ENCODE measurements around the gene CPEB3. TPM values are rescaled to one million over a fixed set of nuclear protein-coding genes. Genes with fewer than 3 reads are reported as not detected.

Gene CPEB3
- total and polyA plus RNA-seq, 12 donors: 0.71 to 17.6 (median 13.3) TPM

DNA sequence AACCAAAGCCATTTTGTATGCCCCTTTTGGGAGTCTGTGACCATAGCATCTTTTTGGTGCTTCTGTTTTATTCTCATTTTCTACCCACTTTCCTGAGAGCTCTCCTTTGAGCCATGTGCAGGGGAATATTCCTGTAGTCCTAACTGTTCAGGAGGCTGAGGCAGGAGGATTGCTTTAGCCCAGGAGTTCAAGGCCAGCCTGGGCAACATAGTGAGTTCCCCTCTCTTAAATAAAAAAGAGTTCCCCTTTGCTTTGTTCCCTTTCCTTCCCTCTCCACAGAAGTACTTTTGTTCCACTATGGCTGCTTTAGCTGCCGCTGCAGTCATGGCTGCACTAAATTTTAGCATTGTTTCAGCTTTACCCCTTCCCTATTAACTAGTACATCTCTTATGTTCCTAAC, 281.4 kb downstream of the CPEB3 start:
- ATAC-seq (no peak), DNase-seq (no peak)
- Histone ChIP-seq H3K9me3 (peaks cover 0 to 6% (median 0%) of the 10 kb centered on the region in 11 donors), H3K4me1 (no peaks in the 10 kb centered on the region), H3K4me3 (no peak overlapping the region), H3K36me3 (peaks cover 0 to 91% (median 23%) of the 10 kb centered on the region in 9 donors), H3K27ac (no peak overlapping the region), H3K27me3 (no peaks in the 10 kb centered on the region)
- TF ChIP-seq, protein P1, sequence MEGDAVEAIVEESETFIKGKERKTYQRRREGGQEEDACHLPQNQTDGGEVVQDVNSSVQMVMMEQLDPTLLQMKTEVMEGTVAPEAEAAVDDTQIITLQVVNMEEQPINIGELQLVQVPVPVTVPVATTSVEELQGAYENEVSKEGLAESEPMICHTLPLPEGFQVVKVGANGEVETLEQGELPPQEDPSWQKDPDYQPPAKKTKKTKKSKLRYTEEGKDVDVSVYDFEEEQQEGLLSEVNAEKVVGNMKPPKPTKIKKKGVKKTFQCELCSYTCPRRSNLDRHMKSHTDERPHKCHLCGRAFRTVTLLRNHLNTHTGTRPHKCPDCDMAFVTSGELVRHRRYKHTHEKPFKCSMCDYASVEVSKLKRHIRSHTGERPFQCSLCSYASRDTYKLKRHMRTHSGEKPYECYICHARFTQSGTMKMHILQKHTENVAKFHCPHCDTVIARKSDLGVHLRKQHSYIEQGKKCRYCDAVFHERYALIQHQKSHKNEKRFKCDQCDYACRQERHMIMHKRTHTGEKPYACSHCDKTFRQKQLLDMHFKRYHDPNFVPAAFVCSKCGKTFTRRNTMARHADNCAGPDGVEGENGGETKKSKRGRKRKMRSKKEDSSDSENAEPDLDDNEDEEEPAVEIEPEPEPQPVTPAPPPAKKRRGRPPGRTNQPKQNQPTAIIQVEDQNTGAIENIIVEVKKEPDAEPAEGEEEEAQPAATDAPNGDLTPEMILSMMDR (IDR thresholded peaks at IDR 0.05): no peak
- WGBS, 2 donors: 100% methylated on average over 1 of the region's 1 CpG
- intact Hi-C loops (cut with DNase I): no loop called here

DNA sequence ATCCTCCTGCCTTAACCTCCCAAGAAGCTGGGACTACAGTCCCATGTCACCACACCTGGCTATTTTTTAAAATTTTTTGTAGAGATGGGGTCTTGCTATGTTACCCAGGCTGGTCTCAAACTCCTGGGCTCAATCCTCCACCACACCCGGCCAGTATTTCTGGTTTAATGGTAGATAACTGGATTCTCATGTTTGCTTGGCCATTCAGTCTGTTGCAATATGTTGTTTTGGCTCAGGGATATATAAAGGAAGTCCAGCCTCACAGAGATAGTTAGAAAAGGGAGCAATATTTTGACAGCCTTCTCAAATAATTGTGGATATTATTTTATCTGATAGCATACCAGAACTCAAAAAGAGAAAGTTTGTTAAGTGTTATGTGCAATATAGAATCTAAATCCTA, 284.9 kb downstream of the CPEB3 start:
- no peaks in the 10 kb centered on the region for H3K4me1 ChIP-seq
- no peaks in the 10 kb centered on the region for H3K27me3 ChIP-seq
- DNase-seq (no peak), ATAC-seq (no peak)
- H3K27ac ChIP-seq: no peak overlapping the region
- WGBS, 2 donors: 91 to 100% methylated on average over 1 of the region's 1 CpG
- no peak overlapping the region for H3K4me3 ChIP-seq
- peaks cover 0 to 90% (median 22%) of the 10 kb centered on the region in 9 donors for H3K36me3 ChIP-seq
- intact Hi-C loops (cut with DNase I): no loop called here
- TF ChIP-seq, protein P1 (IDR thresholded peaks at IDR 0.05): no peak
- peaks cover 0 to 11% (median 0%) of the 10 kb centered on the region in 11 donors for H3K9me3 ChIP-seq

DNA sequence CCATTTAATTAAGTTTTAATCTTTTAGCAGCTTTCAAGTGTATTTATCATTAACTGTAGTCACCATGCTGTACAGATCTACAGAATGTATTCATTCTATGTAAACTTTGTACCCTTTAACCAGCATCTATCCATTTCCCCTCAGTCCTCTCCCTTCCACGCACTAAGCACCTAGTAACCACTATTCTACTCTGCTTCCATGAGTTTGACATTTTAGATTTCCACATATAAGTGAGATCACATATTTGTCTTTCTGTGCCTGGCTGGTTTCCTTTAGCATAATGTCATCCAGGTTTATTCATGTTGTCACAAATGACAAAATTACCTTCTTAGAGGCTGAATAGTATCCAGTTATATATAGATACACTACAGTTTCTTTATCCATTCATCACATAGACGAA, 287.6 kb downstream of the CPEB3 start:
- H3K27me3 ChIP-seq: no peaks in the 10 kb centered on the region
- DNase-seq (no peak), ATAC-seq (no peak)
- no peak overlapping the region for H3K4me3 ChIP-seq
- intact Hi-C loops (cut with DNase I): no loop called here
- peaks cover 0 to 11% (median 0%) of the 10 kb centered on the region in 11 donors for H3K9me3 ChIP-seq
- TF ChIP-seq, protein P1 (IDR thresholded peaks at IDR 0.05): no peak
- H3K4me1 ChIP-seq: no peaks in the 10 kb centered on the region
- H3K36me3 ChIP-seq: peaks cover 0 to 91% (median 29%) of the 10 kb centered on the region in 9 donors
- 71 to 78% methylated on average over 2 of the region's 2 CpGs for WGBS, 2 donors
- no peak overlapping the region for H3K27ac ChIP-seq

DNA sequence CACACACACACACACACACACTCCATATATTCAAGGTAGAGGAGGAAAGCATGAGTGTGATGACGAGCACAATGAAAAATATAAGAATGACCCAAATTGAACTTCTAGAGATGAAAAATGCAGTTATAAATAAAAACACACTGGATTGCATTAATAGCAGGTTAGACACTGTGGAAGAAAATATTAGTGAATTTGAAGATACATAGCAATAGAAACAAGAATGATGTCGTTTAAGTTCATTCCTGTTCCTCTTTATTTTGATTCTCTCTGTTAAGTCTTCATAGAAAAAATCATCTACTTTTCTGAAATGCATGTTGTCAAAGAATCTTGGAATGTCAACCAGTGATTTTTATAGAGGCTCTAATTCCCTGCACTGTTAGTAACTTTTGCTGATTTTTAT, 288.9 kb downstream of the CPEB3 start:
- no peak for ATAC-seq
- TF ChIP-seq, protein P1 (IDR thresholded peaks at IDR 0.05): no peak
- Histone ChIP-seq H3K4me3 (no peak overlapping the region), H3K9me3 (peaks cover 0 to 11% (median 0%) of the 10 kb centered on the region in 11 donors), H3K4me1 (no peaks in the 10 kb centered on the region), H3K27me3 (no peaks in the 10 kb centered on the region), H3K27ac (no peak overlapping the region), H3K36me3 (peaks cover 0 to 92% (median 29%) of the 10 kb centered on the region in 9 donors)
- intact Hi-C loops (cut with DNase I): no loop called here
- DNase-seq: no peak
- WGBS, 2 donors: 97 to 99% methylated on average over 2 of the region's 2 CpGs

All from heart right ventricle (tissue), 16 donors.